Measurements from ENCODE around the gene GRAMD4.

Gene GRAMD4

DNA sequence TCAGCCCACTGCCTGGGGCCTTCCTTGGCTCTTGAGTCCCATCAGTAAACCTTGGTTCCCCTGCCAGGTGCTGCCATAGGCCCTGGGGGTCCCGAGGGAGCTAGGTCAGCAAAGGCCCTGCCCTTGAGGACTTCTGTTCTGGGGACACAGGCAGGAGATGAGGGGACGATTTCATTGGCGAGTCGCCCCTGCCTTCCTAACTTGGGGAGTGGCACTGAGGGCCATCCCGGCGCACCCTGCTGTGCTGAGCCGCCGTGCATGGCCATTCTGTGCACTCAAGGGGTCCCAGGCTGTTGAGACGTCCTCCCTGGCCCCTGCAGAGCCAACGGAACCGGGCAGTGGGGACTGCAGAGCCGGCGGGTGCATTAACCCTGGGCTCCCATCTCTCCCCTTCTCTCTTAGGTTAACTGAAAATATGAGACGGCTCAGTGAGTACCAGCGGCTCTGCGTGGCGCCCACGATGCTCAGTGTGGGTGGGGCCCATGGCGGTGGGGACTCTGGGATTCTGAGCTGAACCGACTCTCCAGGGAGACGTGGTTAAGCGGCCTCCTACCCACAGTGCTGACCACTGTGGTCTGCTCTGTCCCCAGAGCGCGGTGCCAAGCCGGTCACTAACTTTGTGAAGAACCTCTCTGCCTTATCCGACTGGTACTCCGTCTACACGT, 43.4 kb downstream of the GRAMD4 start:
- Histone ChIP-seq H3K36me3 (ENCODE audit: insufficient read depth, low read length) (no peaks in the 10 kb centered on the region), H3K4me2 (ENCODE audit: low read length) (no peak overlapping the region), H3K27ac (ENCODE audit: low read depth, low read length, poor library complexity, severe bottlenecking) (no peak overlapping the region)

GRCh38 chr22:46664301-46664855, 44.2 kb downstream of the GRAMD4 start:
- Histone ChIP-seq H3K4me3 (ENCODE audit: low read depth, low read length, poor library complexity, severe bottlenecking) (no peak overlapping the region), H3K4me1 (ENCODE audit: insufficient read depth, low read length, severe bottlenecking) (no peaks in the 10 kb centered on the region), H3K27ac (ENCODE audit: low read depth, low read length, poor library complexity, severe bottlenecking) (no peak overlapping the region), H3K4me2 (ENCODE audit: low read length) (no peak overlapping the region), H3K9me2 (ENCODE audit: low read depth, low read length) (no peaks in the 10 kb centered on the region), H3K27me3 (ENCODE audit: insufficient read depth, low read length) (no peaks in the 10 kb centered on the region), H3K9ac (ENCODE audit: low read length) (no peak overlapping the region), H4K20me1 (ENCODE audit: insufficient read depth, low read length) (no peaks in the 10 kb centered on the region), H3K9me3 (ENCODE audit: low read length) (no peaks in the 10 kb centered on the region), H3K36me3 (ENCODE audit: insufficient read depth, low read length) (no peaks in the 10 kb centered on the region), H3F3A (ENCODE audit: insufficient read depth, low read length) (no peaks in the 10 kb centered on the region), H2AFZ (ENCODE audit: low read length) (no peak overlapping the region), H3K79me2 (ENCODE audit: insufficient read depth, low read length) (no peaks in the 10 kb centered on the region)
- TF ChIP-seq EZH2 (IDR thresholded peaks at IDR 0.05; ENCODE audit: borderline replicate concordance, low read length) = no peak
- TF ChIP-seq, protein P1, sequence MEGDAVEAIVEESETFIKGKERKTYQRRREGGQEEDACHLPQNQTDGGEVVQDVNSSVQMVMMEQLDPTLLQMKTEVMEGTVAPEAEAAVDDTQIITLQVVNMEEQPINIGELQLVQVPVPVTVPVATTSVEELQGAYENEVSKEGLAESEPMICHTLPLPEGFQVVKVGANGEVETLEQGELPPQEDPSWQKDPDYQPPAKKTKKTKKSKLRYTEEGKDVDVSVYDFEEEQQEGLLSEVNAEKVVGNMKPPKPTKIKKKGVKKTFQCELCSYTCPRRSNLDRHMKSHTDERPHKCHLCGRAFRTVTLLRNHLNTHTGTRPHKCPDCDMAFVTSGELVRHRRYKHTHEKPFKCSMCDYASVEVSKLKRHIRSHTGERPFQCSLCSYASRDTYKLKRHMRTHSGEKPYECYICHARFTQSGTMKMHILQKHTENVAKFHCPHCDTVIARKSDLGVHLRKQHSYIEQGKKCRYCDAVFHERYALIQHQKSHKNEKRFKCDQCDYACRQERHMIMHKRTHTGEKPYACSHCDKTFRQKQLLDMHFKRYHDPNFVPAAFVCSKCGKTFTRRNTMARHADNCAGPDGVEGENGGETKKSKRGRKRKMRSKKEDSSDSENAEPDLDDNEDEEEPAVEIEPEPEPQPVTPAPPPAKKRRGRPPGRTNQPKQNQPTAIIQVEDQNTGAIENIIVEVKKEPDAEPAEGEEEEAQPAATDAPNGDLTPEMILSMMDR (IDR thresholded peaks at IDR 0.05; ENCODE audit: low read length) = no peak

More for the DNA sequence above, 43.4 kb downstream of the GRAMD4 start:
- TF ChIP-seq EZH2 (IDR thresholded peaks at IDR 0.05; ENCODE audit: borderline replicate concordance, low read length) = no peak
- TF ChIP-seq, protein P1 (IDR thresholded peaks at IDR 0.05; ENCODE audit: low read length) = no peak
- no peaks in the 10 kb centered on the region for H3K79me2 ChIP-seq (ENCODE audit: insufficient read depth, low read length)
- H2AFZ ChIP-seq (ENCODE audit: low read length) = no peak overlapping the region
- H3K27me3 ChIP-seq (ENCODE audit: insufficient read depth, low read length) = no peaks in the 10 kb centered on the region
- H4K20me1 ChIP-seq (ENCODE audit: insufficient read depth, low read length) = no peaks in the 10 kb centered on the region
- H3F3A ChIP-seq (ENCODE audit: insufficient read depth, low read length) = no peaks in the 10 kb centered on the region
- H3K4me3 ChIP-seq (ENCODE audit: low read depth, low read length, poor library complexity, severe bottlenecking) = no peak overlapping the region
- no peak overlapping the region for H3K9ac ChIP-seq (ENCODE audit: low read length)
- no peaks in the 10 kb centered on the region for H3K4me1 ChIP-seq (ENCODE audit: insufficient read depth, low read length, severe bottlenecking)
- no peaks in the 10 kb centered on the region for H3K9me3 ChIP-seq (ENCODE audit: low read length)
- no peaks in the 10 kb centered on the region for H3K9me2 ChIP-seq (ENCODE audit: low read depth, low read length)

DNA sequence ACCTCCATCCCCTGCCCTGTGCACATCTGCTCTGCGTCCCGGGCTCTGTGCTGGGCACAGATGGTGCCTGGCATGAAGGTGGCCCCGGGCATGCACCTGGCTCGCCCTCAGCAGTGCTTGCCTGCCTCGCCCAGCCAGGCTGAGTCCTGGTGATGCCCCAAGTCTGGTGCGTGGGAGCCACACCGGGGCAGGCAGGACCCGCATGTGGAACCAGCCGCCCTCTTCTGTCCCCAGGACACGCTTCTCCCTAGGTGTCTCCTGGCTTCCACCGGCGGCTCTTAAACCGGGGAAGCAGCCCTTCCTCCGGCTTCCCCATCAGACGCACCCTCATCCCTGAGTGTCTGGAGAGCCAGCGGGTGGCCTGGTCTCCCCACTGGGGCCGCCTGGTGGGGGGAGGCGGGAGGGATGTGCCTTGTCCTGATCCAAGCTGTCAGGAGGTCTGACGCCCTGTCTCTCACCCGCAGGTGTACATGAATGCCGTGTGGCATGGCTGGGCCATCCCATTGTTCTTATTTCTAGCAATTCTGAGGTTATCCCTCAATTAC, 45.0 kb downstream of the GRAMD4 start:
- H3K4me2 ChIP-seq (ENCODE audit: low read length) = no peak overlapping the region
- H3F3A ChIP-seq (ENCODE audit: insufficient read depth, low read length) = no peaks in the 10 kb centered on the region
- no peaks in the 10 kb centered on the region for H3K9me2 ChIP-seq (ENCODE audit: low read depth, low read length)
- H3K9ac ChIP-seq (ENCODE audit: low read length) = no peak overlapping the region
- no peak overlapping the region for H3K27ac ChIP-seq (ENCODE audit: low read depth, low read length, poor library complexity, severe bottlenecking)
- no peaks in the 10 kb centered on the region for H3K9me3 ChIP-seq (ENCODE audit: low read length)
- no peaks in the 10 kb centered on the region for H3K36me3 ChIP-seq (ENCODE audit: insufficient read depth, low read length)
- no peaks in the 10 kb centered on the region for H3K79me2 ChIP-seq (ENCODE audit: insufficient read depth, low read length)
- H3K4me3 ChIP-seq (ENCODE audit: low read depth, low read length, poor library complexity, severe bottlenecking) = no peak overlapping the region
- H3K27me3 ChIP-seq (ENCODE audit: insufficient read depth, low read length) = no peaks in the 10 kb centered on the region
- no peak overlapping the region for H2AFZ ChIP-seq (ENCODE audit: low read length)
- TF ChIP-seq EZH2 (IDR thresholded peaks at IDR 0.05; ENCODE audit: borderline replicate concordance, low read length) = no peak
- TF ChIP-seq, protein P1 (IDR thresholded peaks at IDR 0.05; ENCODE audit: low read length) = no peak
- H4K20me1 ChIP-seq (ENCODE audit: insufficient read depth, low read length) = no peaks in the 10 kb centered on the region
- no peaks in the 10 kb centered on the region for H3K4me1 ChIP-seq (ENCODE audit: insufficient read depth, low read length, severe bottlenecking)

Data from OCI-LY1 (cell line).